K562 (cell line): ENCODE data around the gene MBNL1. TPM values are rescaled to one million over a fixed set of nuclear protein-coding genes. Genes with fewer than 3 reads are reported as not detected.

Experiments used
- ADNP ChIP-seq: fragments of 200-800 bp; sonication (Bioruptor generic); IDR thresholded peaks from 2 replicates; pipeline ENCODE4 v1.6.1; 2016; ENCODE audit warnings: missing genetic modification characterization, missing compliant biosample characterization
- HDAC2 ChIP-seq: fragments of 450-650 bp; IDR thresholded peaks from 2 replicates; pipeline ENCODE4 v1.6.1; 2016; ENCODE audit warnings: mild to moderate bottlenecking
- MCM3 ChIP-seq: fragments of 450-650 bp; IDR thresholded peaks from 2 replicates; pipeline ENCODE4 v1.6.1; 2016
- NELFE ChIP-seq: IDR thresholded peaks from 2 replicates; pipeline ENCODE4 v1.6.1; 2011; ENCODE audit warnings: mild to moderate bottlenecking; ENCODE audit not compliant: insufficient read depth, insufficient read length
- NFE2 ChIP-seq: IDR thresholded peaks from 2 replicates; pipeline ENCODE4 v1.6.1; 2014; ENCODE audit warnings: antibody characterized with exemption, low read depth
- NR2C1 ChIP-seq, 2 experiments: fragments of 450-650 bp; IDR thresholded peaks; 2 replicates each; pipeline ENCODE4 v1.6.1; 2017; ENCODE audit warnings: mild to moderate bottlenecking in 2 of 2, antibody characterized with exemption in 1 of 2, inconsistent platforms in 1 of 2, missing compliant biosample characterization in 1 of 2, missing genetic modification characterization in 1 of 2
- PYGO2 ChIP-seq: fragments of 450-650 bp; IDR thresholded peaks from 2 replicates; pipeline ENCODE4 v1.6.1; 2016; ENCODE audit warnings: mild to moderate bottlenecking, missing genetic modification characterization, moderate library complexity, missing compliant biosample characterization
- RBFOX2 ChIP-seq: fragments of 200-400 bp; formaldehyde crosslinking; IDR thresholded peaks from 2 replicates; pipeline ENCODE4 v1.6.1; 2017; ENCODE audit warnings: low read depth, mild to moderate bottlenecking, low read length, moderate library complexity
- SP1 ChIP-seq: sonication (generic); formaldehyde crosslinking; IDR thresholded peaks from 2 replicates; pipeline ENCODE4 v1.8.1; 2022; ENCODE audit warnings: mild to moderate bottlenecking, missing genetic modification reagents
- SPI1 ChIP-seq: IDR thresholded peaks from 2 replicates; pipeline ENCODE4 v1.6.1; 2011; ENCODE audit warnings: low read depth, low read length, control low read depth, borderline replicate concordance
- SRSF3 ChIP-seq: fragments of 200-400 bp; formaldehyde crosslinking; IDR thresholded peaks from 2 replicates; pipeline ENCODE4 v1.6.1; 2016; ENCODE audit warnings: mild to moderate bottlenecking, low read length, moderate library complexity; ENCODE audit not compliant: insufficient read depth
- SRSF7 ChIP-seq: fragments of 200-400 bp; formaldehyde crosslinking; optimal IDR thresholded peaks from 2 replicates; pipeline ENCODE3; 2017; ENCODE audit warnings: mild to moderate bottlenecking, low read depth, low read length
- WHSC1 ChIP-seq: IDR thresholded peaks from one replicate; pipeline ENCODE4 v1.6.1; 2012; ENCODE audit warnings: low read length, control low read depth, inconsistent platforms
- ZNF165 ChIP-seq: fragments of 250-450 bp; sonication (Bioruptor Pico); IDR thresholded peaks from 2 replicates; pipeline ENCODE4 v1.4.0; 2020; ENCODE audit warnings: borderline replicate concordance
- ZNF24 ChIP-seq: fragments of 450-650 bp; IDR thresholded peaks from 2 replicates; pipeline ENCODE4 v1.6.1; 2016
- polyA plus RNA-seq, 8 experiments: library from polyadenylated mRNA; depleted of rRNA in 4 of 8; stranded (reverse) in 5 of 8; unstranded in 3 of 8; fragments of >200 nt; fragmentation: Nextera tagmentation in 2 of 8; fragmentation: Illumina TruSeq in 1 of 8; extraction: Ambion mirVana in 2 of 8; extraction: Trizol in 1 of 8; gene quantifications; 2 replicates each; pipeline versions ENCODE4 v1.2.1 to v1.2.3, GENCODE V29; 2011 to 2014; ENCODE audit warnings: inconsistent platforms in 1 of 8, missing spikeins in 1 of 8
- total RNA-seq, 7 experiments: library from RNA; depleted of rRNA in 6 of 7; stranded (reverse); fragments of >200 nt in 6 of 7; fragmentation: Illumina TruSeq in 2 of 7; extraction: Trizol in 2 of 7; gene quantifications; 2 replicates each; pipeline versions ENCODE4 v1.2.1 to v1.2.3, GENCODE V29; 2011 to 2021; ENCODE audit warnings: low replicate concordance in 1 of 7
- TF ChIP-seq, protein P1 (sequence below): fragments of 450-650 bp; formaldehyde crosslinking; IDR thresholded peaks from 2 replicates; pipeline ENCODE4 v1.4.0; 2022; ENCODE audit warnings: missing genetic modification characterization
- TF ChIP-seq, protein P2 (sequence below), 2 experiments: fragments of 450-650 bp in 1 of 2; IDR thresholded peaks; 2 replicates each; pipeline ENCODE4 v1.6.1; 2011 to 2017; ENCODE audit warnings: low read depth in 2 of 2, antibody characterized with exemption in 1 of 2, borderline replicate concordance in 1 of 2, low read length in 1 of 2, mild to moderate bottlenecking in 1 of 2, mixed read lengths in 1 of 2; ENCODE audit not compliant: control insufficient read depth in 1 of 2
- TF ChIP-seq, protein P3 (sequence below), 2 experiments: fragments of 150-350 bp in 1 of 2; IDR thresholded peaks; 2 replicates each; pipeline ENCODE4 v1.6.1; 2012 to 2016; ENCODE audit warnings: low read depth in 2 of 2, low read length in 2 of 2, mild to moderate bottlenecking in 1 of 2, moderate library complexity in 1 of 2
- TF ChIP-seq, protein P4 (sequence below): sonication (generic); formaldehyde crosslinking; IDR thresholded peaks from 2 replicates; pipeline ENCODE4 v1.8.1; 2023; ENCODE audit warnings: mild to moderate bottlenecking, missing genetic modification reagents, moderate library complexity

The MBNL1 gene
- total and polyA plus RNA-seq, 9 of the 15 experiments (the other 6 are each of a cell fraction or from before 2014, with no cell fraction given), result 70.3 to 243 (median 220) TPM

GRCh38 chr3:152330559-152330958, 61.8 kb downstream of the MBNL1 start (continued):
- TF ChIP-seq, protein P1, sequence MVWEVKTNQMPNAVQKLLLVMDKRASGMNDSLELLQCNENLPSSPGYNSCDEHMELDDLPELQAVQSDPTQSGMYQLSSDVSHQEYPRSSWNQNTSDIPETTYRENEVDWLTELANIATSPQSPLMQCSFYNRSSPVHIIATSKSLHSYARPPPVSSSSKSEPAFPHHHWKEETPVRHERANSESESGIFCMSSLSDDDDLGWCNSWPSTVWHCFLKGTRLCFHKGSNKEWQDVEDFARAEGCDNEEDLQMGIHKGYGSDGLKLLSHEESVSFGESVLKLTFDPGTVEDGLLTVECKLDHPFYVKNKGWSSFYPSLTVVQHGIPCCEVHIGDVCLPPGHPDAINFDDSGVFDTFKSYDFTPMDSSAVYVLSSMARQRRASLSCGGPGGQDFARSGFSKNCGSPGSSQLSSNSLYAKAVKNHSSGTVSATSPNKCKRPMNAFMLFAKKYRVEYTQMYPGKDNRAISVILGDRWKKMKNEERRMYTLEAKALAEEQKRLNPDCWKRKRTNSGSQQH (CRISPR knock-in tag), result no peak
- TF ChIP-seq ZNF165 (CRISPR knock-in tag) (no peak), PYGO2 (tag) (no peak), MCM3 (no peak), WHSC1 (no peak), NELFE (no peak), NFE2 (peak; percentile 11; the same call in 1 of the 2 replicates), HDAC2 (no peak), SRSF7 (no peak), SPI1 (no peak), ADNP (tag) (peak; percentile 19; the same call in 1 of the 2 replicates), SP1 (no peak), RBFOX2 (no peak), SRSF3 (no peak), NR2C1 (IDR thresholded peaks at IDR 0.05) (no peak), NR2C1 (tag; IDR thresholded peaks at IDR 0.05) (no peak), ZNF24 (no peak)
- TF ChIP-seq, protein P2, sequence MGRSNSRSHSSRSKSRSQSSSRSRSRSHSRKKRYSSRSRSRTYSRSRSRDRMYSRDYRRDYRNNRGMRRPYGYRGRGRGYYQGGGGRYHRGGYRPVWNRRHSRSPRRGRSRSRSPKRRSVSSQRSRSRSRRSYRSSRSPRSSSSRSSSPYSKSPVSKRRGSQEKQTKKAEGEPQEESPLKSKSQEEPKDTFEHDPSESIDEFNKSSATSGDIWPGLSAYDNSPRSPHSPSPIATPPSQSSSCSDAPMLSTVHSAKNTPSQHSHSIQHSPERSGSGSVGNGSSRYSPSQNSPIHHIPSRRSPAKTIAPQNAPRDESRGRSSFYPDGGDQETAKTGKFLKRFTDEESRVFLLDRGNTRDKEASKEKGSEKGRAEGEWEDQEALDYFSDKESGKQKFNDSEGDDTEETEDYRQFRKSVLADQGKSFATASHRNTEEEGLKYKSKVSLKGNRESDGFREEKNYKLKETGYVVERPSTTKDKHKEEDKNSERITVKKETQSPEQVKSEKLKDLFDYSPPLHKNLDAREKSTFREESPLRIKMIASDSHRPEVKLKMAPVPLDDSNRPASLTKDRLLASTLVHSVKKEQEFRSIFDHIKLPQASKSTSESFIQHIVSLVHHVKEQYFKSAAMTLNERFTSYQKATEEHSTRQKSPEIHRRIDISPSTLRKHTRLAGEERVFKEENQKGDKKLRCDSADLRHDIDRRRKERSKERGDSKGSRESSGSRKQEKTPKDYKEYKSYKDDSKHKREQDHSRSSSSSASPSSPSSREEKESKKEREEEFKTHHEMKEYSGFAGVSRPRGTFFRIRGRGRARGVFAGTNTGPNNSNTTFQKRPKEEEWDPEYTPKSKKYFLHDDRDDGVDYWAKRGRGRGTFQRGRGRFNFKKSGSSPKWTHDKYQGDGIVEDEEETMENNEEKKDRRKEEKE (IDR thresholded peaks at IDR 0.05; ENCODE audit: borderline replicate concordance in 1 of 2, control insufficient read depth in 1 of 2, low read depth in 2 of 2, low read length in 1 of 2), result no peak
- TF ChIP-seq, protein P3, sequence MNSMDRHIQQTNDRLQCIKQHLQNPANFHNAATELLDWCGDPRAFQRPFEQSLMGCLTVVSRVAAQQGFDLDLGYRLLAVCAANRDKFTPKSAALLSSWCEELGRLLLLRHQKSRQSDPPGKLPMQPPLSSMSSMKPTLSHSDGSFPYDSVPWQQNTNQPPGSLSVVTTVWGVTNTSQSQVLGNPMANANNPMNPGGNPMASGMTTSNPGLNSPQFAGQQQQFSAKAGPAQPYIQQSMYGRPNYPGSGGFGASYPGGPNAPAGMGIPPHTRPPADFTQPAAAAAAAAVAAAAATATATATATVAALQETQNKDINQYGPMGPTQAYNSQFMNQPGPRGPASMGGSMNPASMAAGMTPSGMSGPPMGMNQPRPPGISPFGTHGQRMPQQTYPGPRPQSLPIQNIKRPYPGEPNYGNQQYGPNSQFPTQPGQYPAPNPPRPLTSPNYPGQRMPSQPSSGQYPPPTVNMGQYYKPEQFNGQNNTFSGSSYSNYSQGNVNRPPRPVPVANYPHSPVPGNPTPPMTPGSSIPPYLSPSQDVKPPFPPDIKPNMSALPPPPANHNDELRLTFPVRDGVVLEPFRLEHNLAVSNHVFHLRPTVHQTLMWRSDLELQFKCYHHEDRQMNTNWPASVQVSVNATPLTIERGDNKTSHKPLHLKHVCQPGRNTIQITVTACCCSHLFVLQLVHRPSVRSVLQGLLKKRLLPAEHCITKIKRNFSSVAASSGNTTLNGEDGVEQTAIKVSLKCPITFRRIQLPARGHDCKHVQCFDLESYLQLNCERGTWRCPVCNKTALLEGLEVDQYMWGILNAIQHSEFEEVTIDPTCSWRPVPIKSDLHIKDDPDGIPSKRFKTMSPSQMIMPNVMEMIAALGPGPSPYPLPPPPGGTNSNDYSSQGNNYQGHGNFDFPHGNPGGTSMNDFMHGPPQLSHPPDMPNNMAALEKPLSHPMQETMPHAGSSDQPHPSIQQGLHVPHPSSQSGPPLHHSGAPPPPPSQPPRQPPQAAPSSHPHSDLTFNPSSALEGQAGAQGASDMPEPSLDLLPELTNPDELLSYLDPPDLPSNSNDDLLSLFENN (IDR thresholded peaks at IDR 0.05; ENCODE audit: low read depth in 2 of 2, low read length in 2 of 2), result no peak
- TF ChIP-seq, protein P4, sequence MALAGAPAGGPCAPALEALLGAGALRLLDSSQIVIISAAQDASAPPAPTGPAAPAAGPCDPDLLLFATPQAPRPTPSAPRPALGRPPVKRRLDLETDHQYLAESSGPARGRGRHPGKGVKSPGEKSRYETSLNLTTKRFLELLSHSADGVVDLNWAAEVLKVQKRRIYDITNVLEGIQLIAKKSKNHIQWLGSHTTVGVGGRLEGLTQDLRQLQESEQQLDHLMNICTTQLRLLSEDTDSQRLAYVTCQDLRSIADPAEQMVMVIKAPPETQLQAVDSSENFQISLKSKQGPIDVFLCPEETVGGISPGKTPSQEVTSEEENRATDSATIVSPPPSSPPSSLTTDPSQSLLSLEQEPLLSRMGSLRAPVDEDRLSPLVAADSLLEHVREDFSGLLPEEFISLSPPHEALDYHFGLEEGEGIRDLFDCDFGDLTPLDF, result no peak
